ENCODE measurements around the gene SLC30A3. TPM values are rescaled to one million over a fixed set of nuclear protein-coding genes. Genes with fewer than 3 reads are reported as not detected.
A peak's percentile ranks its signal among the peaks of the same experiment; 100 is the strongest.

SLC30A3 gene
- total and polyA plus RNA-seq, 5 donors from 2014 or later, result 0.05 to 0.10 TPM; not detected in 3

GRCh38 chr2:27251766-27252165 lies 11.1 kb downstream of the SLC30A3 start:
- Histone ChIP-seq H3K27ac (ENCODE audit: insufficient read depth, low read length, poor library complexity, severe bottlenecking) (no peak overlapping the region), H3K36me3 (ENCODE audit: control insufficient read depth, insufficient read depth, low read length) (no peaks in the 10 kb centered on the region), H3K4me1 (ENCODE audit: control insufficient read depth, insufficient read depth, low read length, poor library complexity, severe bottlenecking) (peaks cover 7% of the 10 kb centered on the region), H3K4me3 (ENCODE audit: low read depth, low read length) (no peak overlapping the region), H3K9me3 (ENCODE audit: control insufficient read depth in 2 of 2, low read length in 2 of 2) (no peaks in the 10 kb centered on the region), H3K27me3 (ENCODE audit: control insufficient read depth, insufficient read depth, low read length) (peaks cover 4% of the 10 kb centered on the region)
- peaks cover 35% of the 10 kb centered on the region for H3K27me3 Mint-ChIP-seq
- DNase-seq (no peak), ATAC-seq (ENCODE audit: low read depth in 2 of 2) (no peak)
- no peak overlapping the region for H3K27ac Mint-ChIP-seq
- peaks cover 0 to 2% (median 0%) of the 10 kb centered on the region in 7 donors for H3K9me3 Mint-ChIP-seq
- H3K4me1 Mint-ChIP-seq, result no peaks in the 10 kb centered on the region
- H3K4me3 Mint-ChIP-seq, result no peak overlapping the region
- no peaks in the 10 kb centered on the region for H3K36me3 Mint-ChIP-seq

- Mint-ChIP-seq H3K27me3 (peaks cover 31% of the 10 kb centered on the region), H3K27ac (no peak overlapping the region), H3K4me3 (no peak overlapping the region), H3K9me3 (no peaks in the 10 kb centered on the region), H3K4me1 (no peaks in the 10 kb centered on the region), H3K36me3 (no peaks in the 10 kb centered on the region)
- DNase-seq, result no peak
- H3K4me3 ChIP-seq (ENCODE audit: low read depth, low read length), result no peak overlapping the region
- peaks cover 7% of the 10 kb centered on the region for H3K4me1 ChIP-seq (ENCODE audit: control insufficient read depth, insufficient read depth, low read length, poor library complexity, severe bottlenecking)
- ATAC-seq (ENCODE audit: low read depth in 2 of 2), result no peak
- H3K9me3 ChIP-seq (ENCODE audit: control insufficient read depth in 2 of 2, low read length in 2 of 2), result no peaks in the 10 kb centered on the region
- H3K36me3 ChIP-seq (ENCODE audit: control insufficient read depth, insufficient read depth, low read length), result no peaks in the 10 kb centered on the region
- no peak overlapping the region for H3K27ac ChIP-seq (ENCODE audit: insufficient read depth, low read length, poor library complexity, severe bottlenecking)
- H3K27me3 ChIP-seq (ENCODE audit: control insufficient read depth, insufficient read depth, low read length), result peaks cover under 1% of the 10 kb centered on the region
Measured at GRCh38 chr2:27250652-27251379, 12.0 kb downstream of the SLC30A3 start.

- peaks cover 7% of the 10 kb centered on the region for H3K4me1 ChIP-seq (ENCODE audit: control insufficient read depth, insufficient read depth, low read length, poor library complexity, severe bottlenecking)
- DNase-seq (peak in 1 of 3 donors; percentile 51), ATAC-seq (ENCODE audit: low read depth in 2 of 2) (peak; percentile 37 to 46)
- no peaks in the 10 kb centered on the region for H3K27me3 ChIP-seq (ENCODE audit: control insufficient read depth, insufficient read depth, low read length)
- no peak overlapping the region for H3K4me3 Mint-ChIP-seq
- H3K4me3 ChIP-seq (ENCODE audit: low read depth, low read length), result no peak overlapping the region
- H3K4me1 Mint-ChIP-seq, result no peaks in the 10 kb centered on the region
- H3K9me3 ChIP-seq (ENCODE audit: control insufficient read depth in 2 of 2, low read length in 2 of 2), result no peaks in the 10 kb centered on the region
- H3K27me3 Mint-ChIP-seq, result peaks cover 27% of the 10 kb centered on the region
- H3K27ac Mint-ChIP-seq, result no peak overlapping the region
- no peaks in the 10 kb centered on the region for H3K36me3 ChIP-seq (ENCODE audit: control insufficient read depth, insufficient read depth, low read length)
- H3K36me3 Mint-ChIP-seq, result no peaks in the 10 kb centered on the region
- no peak overlapping the region for H3K27ac ChIP-seq (ENCODE audit: insufficient read depth, low read length, poor library complexity, severe bottlenecking)
- H3K9me3 Mint-ChIP-seq, result no peaks in the 10 kb centered on the region
Measured at GRCh38 chr2:27249891-27250651, 12.8 kb downstream of the SLC30A3 start.

GRCh38 chr2:27249159-27249890 lies 13.5 kb downstream of the SLC30A3 start:
- peaks cover 7% of the 10 kb centered on the region for H3K4me1 ChIP-seq (ENCODE audit: control insufficient read depth, insufficient read depth, low read length, poor library complexity, severe bottlenecking)
- DNase-seq, result no peak
- no peak overlapping the region for H3K4me3 Mint-ChIP-seq
- peaks cover under 1% of the 10 kb centered on the region for H3K36me3 ChIP-seq (ENCODE audit: control insufficient read depth, insufficient read depth, low read length)
- H3K9me3 ChIP-seq (ENCODE audit: control insufficient read depth in 2 of 2, low read length in 2 of 2), result no peaks in the 10 kb centered on the region
- H3K27me3 ChIP-seq (ENCODE audit: control insufficient read depth, insufficient read depth, low read length), result no peaks in the 10 kb centered on the region
- H3K27ac ChIP-seq (ENCODE audit: insufficient read depth, low read length, poor library complexity, severe bottlenecking), result no peak overlapping the region
- no peaks in the 10 kb centered on the region for H3K4me1 Mint-ChIP-seq
- no peak for ATAC-seq (ENCODE audit: low read depth in 2 of 2)
- peaks cover 25% of the 10 kb centered on the region for H3K27me3 Mint-ChIP-seq
- H3K36me3 Mint-ChIP-seq, result peaks cover 1% of the 10 kb centered on the region
- no peaks in the 10 kb centered on the region for H3K9me3 Mint-ChIP-seq
- H3K4me3 ChIP-seq (ENCODE audit: low read depth, low read length), result no peak overlapping the region
- no peak overlapping the region for H3K27ac Mint-ChIP-seq

GRCh38 chr2:27247893-27248292 lies 15.0 kb downstream of the SLC30A3 start:
- DNase-seq (no peak), ATAC-seq (ENCODE audit: low read depth in 2 of 2) (no peak)
- H3K4me1 Mint-ChIP-seq, result no peaks in the 10 kb centered on the region
- Histone ChIP-seq H3K4me1 (ENCODE audit: control insufficient read depth, insufficient read depth, low read length, poor library complexity, severe bottlenecking) (peaks cover 7% of the 10 kb centered on the region), H3K27ac (ENCODE audit: insufficient read depth, low read length, poor library complexity, severe bottlenecking) (no peak overlapping the region), H3K4me3 (ENCODE audit: low read depth, low read length) (no peak overlapping the region), H3K27me3 (ENCODE audit: control insufficient read depth, insufficient read depth, low read length) (no peaks in the 10 kb centered on the region), H3K9me3 (ENCODE audit: control insufficient read depth in 2 of 2, low read length in 2 of 2) (no peaks in the 10 kb centered on the region), H3K36me3 (ENCODE audit: control insufficient read depth, insufficient read depth, low read length) (peaks cover 13% of the 10 kb centered on the region)
- H3K27me3 Mint-ChIP-seq, result peaks cover 11% of the 10 kb centered on the region
- peak overlapping the region in 1 of 3 donors; percentile 74 for H3K27ac Mint-ChIP-seq
- no peaks in the 10 kb centered on the region for H3K9me3 Mint-ChIP-seq
- no peak overlapping the region for H3K4me3 Mint-ChIP-seq
- peaks cover 5% of the 10 kb centered on the region for H3K36me3 Mint-ChIP-seq

- H3K27ac ChIP-seq (ENCODE audit: insufficient read depth, low read length, poor library complexity, severe bottlenecking), result no peak overlapping the region
- peaks cover 4% of the 10 kb centered on the region for H3K27me3 Mint-ChIP-seq
- ATAC-seq (ENCODE audit: low read depth in 2 of 2) (no peak), DNase-seq (no peak)
- peak overlapping the region in 1 of 3 donors; percentile 17 for H3K27ac Mint-ChIP-seq
- H3K4me1 Mint-ChIP-seq, result peaks cover 0 to 2% (median 0%) of the 10 kb centered on the region in 4 donors
- H3K4me3 ChIP-seq (ENCODE audit: low read depth, low read length), result no peak overlapping the region
- no peak overlapping the region for H3K4me3 Mint-ChIP-seq
- H3K9me3 ChIP-seq (ENCODE audit: control insufficient read depth in 2 of 2, low read length in 2 of 2), result no peaks in the 10 kb centered on the region
- H3K9me3 Mint-ChIP-seq, result no peaks in the 10 kb centered on the region
- peaks cover 10% of the 10 kb centered on the region for H3K4me1 ChIP-seq (ENCODE audit: control insufficient read depth, insufficient read depth, low read length, poor library complexity, severe bottlenecking)
- no peaks in the 10 kb centered on the region for H3K27me3 ChIP-seq (ENCODE audit: control insufficient read depth, insufficient read depth, low read length)
- peaks cover 5% of the 10 kb centered on the region for H3K36me3 Mint-ChIP-seq
- peaks cover 31% of the 10 kb centered on the region for H3K36me3 ChIP-seq (ENCODE audit: control insufficient read depth, insufficient read depth, low read length)
Measured at GRCh38 chr2:27245626-27246025, 17.2 kb downstream of the SLC30A3 start.

- Mint-ChIP-seq H3K4me3 (no peak overlapping the region), H3K27ac (peak overlapping the region in 1 of 3 donors; percentile 17), H3K4me1 (peaks cover 0 to 2% (median 0%) of the 10 kb centered on the region in 4 donors), H3K36me3 (peaks cover 5% of the 10 kb centered on the region), H3K27me3 (peaks cover 4% of the 10 kb centered on the region), H3K9me3 (no peaks in the 10 kb centered on the region)
- H3K4me1 ChIP-seq (ENCODE audit: control insufficient read depth, insufficient read depth, low read length, poor library complexity, severe bottlenecking), result peaks cover 6% of the 10 kb centered on the region
- H3K36me3 ChIP-seq (ENCODE audit: control insufficient read depth, insufficient read depth, low read length), result peaks cover 36% of the 10 kb centered on the region
- no peaks in the 10 kb centered on the region for H3K9me3 ChIP-seq (ENCODE audit: control insufficient read depth in 2 of 2, low read length in 2 of 2)
- DNase-seq, result no peak
- H3K27ac ChIP-seq (ENCODE audit: insufficient read depth, low read length, poor library complexity, severe bottlenecking), result no peak overlapping the region
- no peak for ATAC-seq (ENCODE audit: low read depth in 2 of 2)
- no peak overlapping the region for H3K4me3 ChIP-seq (ENCODE audit: low read depth, low read length)
- H3K27me3 ChIP-seq (ENCODE audit: control insufficient read depth, insufficient read depth, low read length), result no peaks in the 10 kb centered on the region
Measured at GRCh38 chr2:27245116-27245515, 17.7 kb downstream of the SLC30A3 start.

All from CD4-positive, CD25-positive, alpha-beta regulatory T cell (primary cell).